ENCODE data around the gene EPHB6. TPM values are rescaled to one million over a fixed set of nuclear protein-coding genes. Genes with fewer than 3 reads are reported as not detected.

The EPHB6 gene
- total and polyA plus RNA-seq, 10 of the 15 experiments (the other 5 are each of a cell fraction or from before 2014, with no cell fraction given): 0.06 to 1.3 (median 0.37) TPM; not detected in 2

- H2AFZ ChIP-seq (ENCODE audit: control insufficient read depth, low read depth, low read length): no peak overlapping the region
- H3K4me1 ChIP-seq (ENCODE audit: control insufficient read depth, insufficient read depth, low read length): no peaks in the 10 kb centered on the region
- H3K27ac ChIP-seq (ENCODE audit: control insufficient read depth, insufficient read depth): no peak overlapping the region
- ATAC-seq (no peak), FAIRE-seq (no peak), DNase-seq (ENCODE audit: low read depth, low spot score) (no peak)
- SMC1A ChIA-PET (ENCODE audit: uncharacterized antibody, unreplicated experiment): no interaction called here
- no peak overlapping the region for H3K9ac ChIP-seq (ENCODE audit: control insufficient read depth, insufficient read depth, low read length)
- H3K4me3 ChIP-seq: no peak overlapping the region
- POLR2A ChIA-PET: no interaction called here
- H3K36me3 ChIP-seq (ENCODE audit: control insufficient read depth in 2 of 2, insufficient read depth in 2 of 2, low read length in 1 of 2): no peaks in the 10 kb centered on the region
- no peaks in the 10 kb centered on the region for H3K79me2 ChIP-seq (ENCODE audit: control insufficient read depth, insufficient read depth, low read length)
- TF ChIP-seq POU2F2 (IDR thresholded peaks at IDR 0.05; ENCODE audit: borderline replicate concordance, low read depth, low read length) (no peak), PAX5 (IDR thresholded peaks at IDR 0.05; ENCODE audit: borderline replicate concordance, low read depth, low read length) (no peak), SUPT20H (IDR thresholded peaks at IDR 0.05; ENCODE audit: borderline replicate concordance, control insufficient read depth, low read depth, low read length) (no peak), ETV6 (conservative IDR thresholded peaks at IDR 0.05 in 1 of 2, IDR thresholded peaks at IDR 0.05 in 1 of 2; ENCODE audit: borderline replicate concordance in 1 of 2, low read depth in 1 of 2) (no peak), KAT2A (conservative IDR thresholded peaks at IDR 0.05; ENCODE audit: control insufficient read depth, low read depth, low read length) (no peak), HDAC2 (IDR thresholded peaks at IDR 0.05) (no peak), EED (IDR thresholded peaks at IDR 0.05; ENCODE audit: low read depth) (no peak), ZZZ3 (IDR thresholded peaks at IDR 0.05; ENCODE audit: control insufficient read depth, insufficient read length, low read depth) (no peak), SPI1 (IDR thresholded peaks at IDR 0.05; ENCODE audit: borderline replicate concordance, insufficient read depth, low read depth, low read length) (no peak)
- 39% methylated on average over 10 of the region's 10 CpGs for WGBS (ENCODE audit: insufficient coverage, insufficient replicate concordance, low lambda C conversion rate, missing lambda C conversion rate)
- no peaks in the 10 kb centered on the region for H4K20me1 ChIP-seq (ENCODE audit: control insufficient read depth, insufficient read depth)
- H3K9me3 ChIP-seq (replicated peaks; ENCODE audit: control insufficient read depth, insufficient read depth, low read length): no peaks in the 10 kb centered on the region
- BruUV-seq (replicated peaks): no TSS peak
- intact Hi-C loops (cut with micrococcal nuclease; ENCODE audit: unreplicated experiment): no loop called here
- in situ Hi-C loops (cut with MboI): no loop called here
- RAD21 ChIA-PET (ENCODE audit: unreplicated experiment): no interaction called here
- H3K4me2 ChIP-seq (ENCODE audit: control insufficient read depth, insufficient read depth): no peak overlapping the region
- H3K27me3 ChIP-seq (replicated peaks in 1 of 2; ENCODE audit: control insufficient read depth in 2 of 2, insufficient read depth in 2 of 2, low read length in 1 of 2): no peaks in the 10 kb centered on the region; a peak in 2 of 4 replicates
- CTCF ChIA-PET: interaction anchor here (1.5 kb wide), 1 partner anchor 10 kb away, joined by 3 read pairs; no protein-coding TSS in a partner anchor
Measured at GRCh38 chr7:142891490-142892082, 36.7 kb downstream of the EPHB6 start.
